Skeletal muscle tissue (tissue), 4 donors: ENCODE data around the gene SCAMP4. TPM values are rescaled to one million over a fixed set of nuclear protein-coding genes. Genes with fewer than 3 reads are reported as not detected.

Source experiments
- H3K27ac ChIP-seq: one replicate; pipeline ENCODE4 v1.7.0; 2013; ENCODE audit warnings: mild to moderate bottlenecking, low read depth, low read length, inconsistent platforms
- H3K27me3 ChIP-seq, 3 donors: one replicate each; pipeline ENCODE4 v1.7.0; 2013; ENCODE audit warnings: low read length in 3 of 3; ENCODE audit not compliant: control insufficient read depth in 3 of 3, insufficient read depth in 3 of 3
- H3K36me3 ChIP-seq, 3 donors: one replicate each; pipeline ENCODE4 v1.7.0; 2013; ENCODE audit warnings: low read length in 3 of 3; ENCODE audit not compliant: control insufficient read depth in 3 of 3, insufficient read depth in 3 of 3
- H3K4me1 ChIP-seq, 3 donors: one replicate each; pipeline ENCODE4 v1.7.0; 2013; ENCODE audit warnings: low read length in 3 of 3, mild to moderate bottlenecking in 3 of 3; ENCODE audit not compliant: control insufficient read depth in 3 of 3, insufficient read depth in 3 of 3
- H3K4me3 ChIP-seq, 3 donors: one replicate each; pipeline ENCODE4 v1.7.0; 2013; ENCODE audit warnings: low read length in 3 of 3
- H3K9ac ChIP-seq, 3 donors: one replicate each; pipeline ENCODE4 v1.7.0; 2013; ENCODE audit warnings: low read length in 3 of 3, mild to moderate bottlenecking in 3 of 3, moderate library complexity in 2 of 3, low read depth in 1 of 3
- H3K9me3 ChIP-seq, 3 donors: one replicate each; pipeline ENCODE4 v1.7.0; 2013; ENCODE audit warnings: low read length in 3 of 3; ENCODE audit not compliant: control insufficient read depth in 3 of 3
- total RNA-seq: library from RNA; depleted of rRNA; stranded (reverse); fragments of >200 nt; gene quantifications from one replicate; pipeline ENCODE4 v1.2.3, GENCODE V29; 2014
- donor health status: Osteomylitis.

SCAMP4 gene
- total RNA-seq, 1 donor from 2014 or later: 8.9 TPM

GRCh38 chr19:1911098-1911497, 5.9 kb downstream of the SCAMP4 start:
- Histone ChIP-seq H3K9me3 (no peaks in the 10 kb centered on the region), H3K36me3 (peaks cover 0 to 10% (median 2%) of the 10 kb centered on the region in 3 donors), H3K9ac (no peak overlapping the region), H3K4me1 (peaks cover 6 to 27% (median 7%) of the 10 kb centered on the region in 3 donors), H3K27me3 (no peaks in the 10 kb centered on the region), H3K4me3 (no peak overlapping the region), H3K27ac (no peak overlapping the region)

- Histone ChIP-seq H3K9me3 (no peaks in the 10 kb centered on the region), H3K27me3 (no peaks in the 10 kb centered on the region), H3K9ac (no peak overlapping the region), H3K27ac (no peak overlapping the region), H3K4me3 (no peak overlapping the region), H3K36me3 (peaks cover 0 to 10% (median 2%) of the 10 kb centered on the region in 3 donors), H3K4me1 (peaks cover 6 to 25% (median 7%) of the 10 kb centered on the region in 3 donors)
Measured at GRCh38 chr19:1911995-1912394, 6.8 kb downstream of the SCAMP4 start.

DNA sequence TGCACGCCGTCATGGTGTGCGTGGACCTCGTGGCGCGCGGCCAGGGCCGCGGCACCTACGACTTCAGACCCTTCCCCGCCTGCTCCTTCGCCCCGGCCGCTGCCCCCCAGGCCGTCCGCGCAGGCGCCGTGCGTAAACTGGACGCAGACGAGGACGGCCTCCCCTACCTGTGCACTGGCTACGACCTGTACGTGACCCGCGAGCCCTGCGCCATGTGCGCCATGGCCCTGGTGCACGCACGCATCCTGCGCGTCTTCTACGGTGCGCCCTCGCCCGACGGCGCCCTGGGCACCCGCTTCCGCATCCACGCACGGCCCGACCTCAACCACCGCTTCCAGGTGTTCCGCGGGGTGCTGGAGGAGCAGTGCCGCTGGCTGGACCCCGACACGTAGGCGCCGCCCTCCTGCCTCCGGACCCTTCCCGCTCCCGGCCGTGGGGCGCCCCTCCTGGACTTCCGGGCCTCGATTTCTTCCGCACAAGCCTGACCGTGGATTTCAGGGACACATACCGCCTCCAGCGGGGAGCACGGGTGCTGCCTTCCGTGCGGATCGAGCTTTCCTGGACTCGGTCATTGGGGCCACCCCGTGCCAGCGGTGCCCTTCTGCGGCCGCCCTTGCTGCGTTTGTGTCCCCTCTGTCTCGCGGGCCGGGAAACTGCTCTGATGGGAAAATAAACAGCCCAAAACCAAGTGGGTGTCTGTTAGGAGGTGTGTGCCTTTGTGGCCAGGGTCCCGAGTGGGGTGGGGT, 7.7 kb downstream of the SCAMP4 start:
- Histone ChIP-seq H3K27ac (no peak overlapping the region), H3K9ac (no peak overlapping the region), H3K4me3 (no peak overlapping the region), H3K4me1 (peaks cover 2 to 17% (median 3%) of the 10 kb centered on the region in 3 donors), H3K36me3 (peaks cover 4 to 11% (median 8%) of the 10 kb centered on the region in 3 donors), H3K9me3 (no peaks in the 10 kb centered on the region), H3K27me3 (no peaks in the 10 kb centered on the region)

- Histone ChIP-seq H3K4me3 (no peak overlapping the region), H3K27me3 (no peaks in the 10 kb centered on the region), H3K9me3 (no peaks in the 10 kb centered on the region), H3K36me3 (peaks cover 9 to 16% (median 15%) of the 10 kb centered on the region in 3 donors), H3K9ac (no peak overlapping the region), H3K27ac (no peak overlapping the region), H3K4me1 (peaks cover 0 to 12% (median 2%) of the 10 kb centered on the region in 3 donors)
Measured at GRCh38 chr19:1913781-1914577, 8.8 kb downstream of the SCAMP4 start.

DNA sequence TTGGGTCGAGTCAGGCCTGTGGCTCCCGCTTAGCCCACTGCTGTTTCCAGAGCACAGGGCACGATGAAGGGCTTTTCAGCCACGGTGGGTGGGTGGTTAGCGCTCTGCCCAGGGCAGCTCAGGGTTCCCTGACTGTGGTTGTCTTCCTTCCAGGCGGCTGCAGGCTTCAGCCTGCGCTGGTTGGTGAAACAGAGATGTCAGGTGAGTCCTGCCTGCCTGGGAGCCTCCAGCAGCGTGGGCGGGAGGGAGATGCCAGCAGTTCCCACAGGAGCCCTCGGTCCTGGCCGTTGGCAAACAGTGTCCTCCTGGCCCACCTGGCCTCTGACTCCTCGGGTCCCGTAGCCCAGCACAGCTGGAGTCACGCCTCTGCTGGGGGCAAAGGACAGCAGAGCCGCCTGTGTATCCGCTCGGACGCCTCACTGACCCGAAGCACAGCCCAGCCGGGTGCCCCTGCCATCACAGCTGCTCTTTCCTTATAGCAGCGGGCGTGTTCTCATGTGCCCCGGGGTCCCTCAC, 9.7 kb downstream of the SCAMP4 start:
- H3K9ac ChIP-seq: no peak overlapping the region
- no peak overlapping the region for H3K4me3 ChIP-seq
- H3K36me3 ChIP-seq: peaks cover 10 to 19% (median 15%) of the 10 kb centered on the region in 3 donors
- no peaks in the 10 kb centered on the region for H3K9me3 ChIP-seq
- no peak overlapping the region for H3K27ac ChIP-seq
- H3K27me3 ChIP-seq: no peaks in the 10 kb centered on the region
- peaks cover 0 to 3% (median 2%) of the 10 kb centered on the region in 3 donors for H3K4me1 ChIP-seq

- H3K36me3 ChIP-seq: peaks cover 26 to 29% (median 27%) of the 10 kb centered on the region in 3 donors
- no peaks in the 10 kb centered on the region for H3K9me3 ChIP-seq
Measured at GRCh38 chr19:1917146-1917545, 11.9 kb downstream of the SCAMP4 start.

GRCh38 chr19:1917926-1918325, 12.7 kb downstream of the SCAMP4 start:
- H3K4me3 ChIP-seq: no peak overlapping the region
- no peaks in the 10 kb centered on the region for H3K27me3 ChIP-seq
- H3K9me3 ChIP-seq: no peaks in the 10 kb centered on the region
- H3K9ac ChIP-seq: no peak overlapping the region
- H3K4me1 ChIP-seq: no peaks in the 10 kb centered on the region
- H3K27ac ChIP-seq: no peak overlapping the region
- peaks cover 29 to 34% (median 30%) of the 10 kb centered on the region in 3 donors for H3K36me3 ChIP-seq

More at GRCh38 chr19:1917146-1917545, 11.9 kb downstream of the SCAMP4 start:
- Histone ChIP-seq H3K4me1 (no peaks in the 10 kb centered on the region), H3K4me3 (no peak overlapping the region), H3K27ac (no peak overlapping the region), H3K9ac (no peak overlapping the region), H3K27me3 (no peaks in the 10 kb centered on the region)

- H3K36me3 ChIP-seq: peaks cover 26 to 40% (median 34%) of the 10 kb centered on the region in 3 donors
- no peak overlapping the region for H3K9ac ChIP-seq
- no peak overlapping the region for H3K27ac ChIP-seq
- H3K4me1 ChIP-seq: no peaks in the 10 kb centered on the region
- H3K4me3 ChIP-seq: no peak overlapping the region
- H3K9me3 ChIP-seq: no peaks in the 10 kb centered on the region
- no peaks in the 10 kb centered on the region for H3K27me3 ChIP-seq
Measured at GRCh38 chr19:1918975-1919374, 13.8 kb downstream of the SCAMP4 start.

DNA sequence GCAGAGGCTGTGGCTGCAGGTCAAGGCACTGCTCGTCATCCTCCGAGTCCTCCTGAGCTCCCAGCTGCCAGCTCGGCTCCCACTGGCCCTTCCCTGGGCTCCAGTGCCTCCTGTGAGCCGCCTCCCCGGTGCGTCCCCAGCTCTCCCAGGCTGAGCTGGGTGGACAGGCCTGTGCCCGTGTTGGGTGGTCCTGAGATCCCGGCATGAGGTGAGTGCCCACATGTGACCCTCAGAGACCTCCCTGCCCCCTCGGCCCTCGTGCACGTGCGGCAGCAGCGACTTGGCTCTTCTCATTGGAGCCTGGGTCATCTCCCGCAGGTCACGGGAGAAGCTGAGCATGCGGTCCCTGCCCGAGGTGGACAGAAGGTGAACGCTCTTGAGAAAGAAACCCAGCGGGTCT, 15.4 kb downstream of the SCAMP4 start:
- Histone ChIP-seq H3K27ac (no peak overlapping the region), H3K36me3 (peaks cover 32 to 45% (median 34%) of the 10 kb centered on the region in 3 donors), H3K9me3 (no peaks in the 10 kb centered on the region), H3K27me3 (no peaks in the 10 kb centered on the region), H3K4me1 (no peaks in the 10 kb centered on the region), H3K9ac (no peak overlapping the region), H3K4me3 (no peak overlapping the region)

- Histone ChIP-seq H3K4me1 (no peaks in the 10 kb centered on the region), H3K4me3 (no peak overlapping the region), H3K36me3 (peaks cover 32 to 45% (median 34%) of the 10 kb centered on the region in 3 donors)
Measured at GRCh38 chr19:1921326-1921725, 16.1 kb downstream of the SCAMP4 start.

More at GRCh38 chr19:1921326-1921725, 16.1 kb downstream of the SCAMP4 start:
- no peak overlapping the region for H3K27ac ChIP-seq
- no peaks in the 10 kb centered on the region for H3K27me3 ChIP-seq
- no peak overlapping the region for H3K9ac ChIP-seq
- H3K9me3 ChIP-seq: no peaks in the 10 kb centered on the region
